HG02884 (cell line): ENCODE data around the gene LRFN2.

ENCODE experiments used
- ATAC-seq: cut with Tn5 transposase; IDR thresholded peaks from one replicate; pipeline ENCODE4 v1.9.1; 2021; ENCODE audit warnings: mild to moderate bottlenecking, moderate library complexity; ENCODE audit not compliant: unreplicated experiment

LRFN2 gene

GRCh38 chr6:40587240-40588069 lies at the start of gene LRFN2:
LRFN2 (minus strand) TSS chr6:40587364.
- ATAC-seq: peak; percentile 52

GRCh38 chr6:40634429-40634828 lies 47.3 kb upstream of the LRFN2 start:
- ATAC-seq: no peak

- no peak for ATAC-seq
Observed at GRCh38 chr6:40631744-40632143, 44.6 kb upstream of the LRFN2 start.

- no peak for ATAC-seq
Observed at GRCh38 chr6:40630488-40630887, 43.3 kb upstream of the LRFN2 start.

- no peak for ATAC-seq
Observed at GRCh38 chr6:40630051-40630450, 42.9 kb upstream of the LRFN2 start.

GRCh38 chr6:40629463-40629862 lies 42.3 kb upstream of the LRFN2 start:
- no peak for ATAC-seq

- ATAC-seq: no peak
Observed at GRCh38 chr6:40627316-40627715, 40.2 kb upstream of the LRFN2 start.

GRCh38 chr6:40626886-40627285 lies 39.7 kb upstream of the LRFN2 start:
- ATAC-seq: no peak

GRCh38 chr6:40623932-40624331 lies 36.8 kb upstream of the LRFN2 start:
- no peak for ATAC-seq

GRCh38 chr6:40623178-40623577 lies 36.0 kb upstream of the LRFN2 start:
- ATAC-seq: no peak

GRCh38 chr6:40620574-40621240 lies 33.5 kb upstream of the LRFN2 start:
- ATAC-seq: no peak

- ATAC-seq: no peak
Observed at GRCh38 chr6:40614671-40615070, 27.5 kb upstream of the LRFN2 start.

GRCh38 chr6:40611912-40612311 lies 24.7 kb upstream of the LRFN2 start:
- no peak for ATAC-seq

GRCh38 chr6:40611434-40611833 lies 24.3 kb upstream of the LRFN2 start:
- ATAC-seq: no peak

GRCh38 chr6:40610229-40610628 lies 23.1 kb upstream of the LRFN2 start:
- no peak for ATAC-seq

- ATAC-seq: no peak
Observed at GRCh38 chr6:40606981-40607380, 19.8 kb upstream of the LRFN2 start.

- no peak for ATAC-seq
Observed at GRCh38 chr6:40606526-40606925, 19.4 kb upstream of the LRFN2 start.

- no peak for ATAC-seq
Observed at GRCh38 chr6:40604082-40604481, 16.9 kb upstream of the LRFN2 start.

- no peak for ATAC-seq
Observed at GRCh38 chr6:40599555-40599954, 12.4 kb upstream of the LRFN2 start.

GRCh38 chr6:40598516-40598915 lies 11.4 kb upstream of the LRFN2 start:
- ATAC-seq: no peak

GRCh38 chr6:40597301-40597700 lies 10.1 kb upstream of the LRFN2 start:
- no peak for ATAC-seq

- ATAC-seq: no peak
Observed at GRCh38 chr6:40588480-40588879, 1.3 kb upstream of the LRFN2 start.

- no peak for ATAC-seq
Observed at GRCh38 chr6:40588070-40588384, 863 bp upstream of the LRFN2 start.
